G401.6 (cell line): ENCODE measurements around the gene SRRM5.
"Not testable (repeated sequence)": the region's sequence is repeated elsewhere in the genome, so short reads cannot be mapped to it uniquely, and the experiment has no call there.

Experiments
- FAIRE-seq: peaks from 2 replicates; lab custom pipeline; 2012; peaks lifted over from hg19 to GRCh38; lab: Jason Lieb, UNC

SRRM5 gene

GRCh38 chr19:43611788-43612187 lies at the start of gene SRRM5:
TSS of gene SRRM5 (plus strand) at chr19:43612088. CDS start at chr19:43612122, 34 bp downstream.
- no peak for FAIRE-seq

- FAIRE-seq: no peak
Observed at GRCh38 chr19:43562226-43562697, 49.6 kb upstream of the SRRM5 start.

- no peak for FAIRE-seq
Observed at GRCh38 chr19:43562698-43563241, 49.1 kb upstream of the SRRM5 start.

- FAIRE-seq: no peak
Observed at GRCh38 chr19:43563816-43564457, 48.0 kb upstream of the SRRM5 start.

GRCh38 chr19:43564800-43565199 lies 47.1 kb upstream of the SRRM5 start:
- FAIRE-seq: no peak

- no peak for FAIRE-seq
Observed at GRCh38 chr19:43569657-43570056, 42.2 kb upstream of the SRRM5 start.

GRCh38 chr19:43570174-43570791 lies 41.6 kb upstream of the SRRM5 start:
- no peak for FAIRE-seq

- no peak for FAIRE-seq
Observed at GRCh38 chr19:43572171-43572588, 39.7 kb upstream of the SRRM5 start.

- no peak for FAIRE-seq
Observed at GRCh38 chr19:43574424-43575155, 37.3 kb upstream of the SRRM5 start.

- FAIRE-seq: peak; percentile 99
Observed at GRCh38 chr19:43575156-43575950, 36.5 kb upstream of the SRRM5 start, which contains the start of the genes PINLYP and XRCC1. TSS of gene PINLYP (plus strand) at chr19:43575801. CDS start at chr19:43577192, 1,391 bp downstream. TSS of gene XRCC1 (minus strand) at chr19:43575527. CDS start at chr19:43575458, 69 bp downstream.

- no peak for FAIRE-seq
Observed at GRCh38 chr19:43575955-43576878, 35.7 kb upstream of the SRRM5 start.

- no peak for FAIRE-seq
Observed at GRCh38 chr19:43578787-43579186, 33.1 kb upstream of the SRRM5 start.

GRCh38 chr19:43581467-43581866 lies 30.4 kb upstream of the SRRM5 start:
- FAIRE-seq: no peak

- FAIRE-seq: no peak
Observed at GRCh38 chr19:43582495-43582894, 29.4 kb upstream of the SRRM5 start.

- no peak for FAIRE-seq
Observed at GRCh38 chr19:43584484-43584883, 27.4 kb upstream of the SRRM5 start.

GRCh38 chr19:43586346-43586745 lies 25.5 kb upstream of the SRRM5 start:
- no peak for FAIRE-seq

- FAIRE-seq: not testable (repeated sequence)
Observed at GRCh38 chr19:43587029-43587428, 24.9 kb upstream of the SRRM5 start.

- no peak for FAIRE-seq
Observed at GRCh38 chr19:43589277-43589676, 22.6 kb upstream of the SRRM5 start.

- no peak for FAIRE-seq
Observed at GRCh38 chr19:43589678-43590077, 22.2 kb upstream of the SRRM5 start.

GRCh38 chr19:43591904-43592772 lies 19.8 kb upstream of the SRRM5 start:
- no peak for FAIRE-seq
